A549 treated with GW870086 at 1 μM for 4 hours (cell line): ENCODE measurements around the gene B4GALNT1. TPM values are rescaled to one million over a fixed set of nuclear protein-coding genes. Genes with fewer than 3 reads are reported as not detected.

Experiments used
- total RNA-seq: library from RNA; stranded (reverse); fragments of 200-300 nt; extraction: Qiagen RNA extraction; gene quantifications from 5 replicates; pipeline ENCODE4 v1.2.3, GENCODE V29; 2022; ENCODE audit warnings: low read depth

Gene B4GALNT1
- total RNA-seq: 34.5 to 48.1 TPM (median 42.6 TPM) in 5 replicates

DNA sequence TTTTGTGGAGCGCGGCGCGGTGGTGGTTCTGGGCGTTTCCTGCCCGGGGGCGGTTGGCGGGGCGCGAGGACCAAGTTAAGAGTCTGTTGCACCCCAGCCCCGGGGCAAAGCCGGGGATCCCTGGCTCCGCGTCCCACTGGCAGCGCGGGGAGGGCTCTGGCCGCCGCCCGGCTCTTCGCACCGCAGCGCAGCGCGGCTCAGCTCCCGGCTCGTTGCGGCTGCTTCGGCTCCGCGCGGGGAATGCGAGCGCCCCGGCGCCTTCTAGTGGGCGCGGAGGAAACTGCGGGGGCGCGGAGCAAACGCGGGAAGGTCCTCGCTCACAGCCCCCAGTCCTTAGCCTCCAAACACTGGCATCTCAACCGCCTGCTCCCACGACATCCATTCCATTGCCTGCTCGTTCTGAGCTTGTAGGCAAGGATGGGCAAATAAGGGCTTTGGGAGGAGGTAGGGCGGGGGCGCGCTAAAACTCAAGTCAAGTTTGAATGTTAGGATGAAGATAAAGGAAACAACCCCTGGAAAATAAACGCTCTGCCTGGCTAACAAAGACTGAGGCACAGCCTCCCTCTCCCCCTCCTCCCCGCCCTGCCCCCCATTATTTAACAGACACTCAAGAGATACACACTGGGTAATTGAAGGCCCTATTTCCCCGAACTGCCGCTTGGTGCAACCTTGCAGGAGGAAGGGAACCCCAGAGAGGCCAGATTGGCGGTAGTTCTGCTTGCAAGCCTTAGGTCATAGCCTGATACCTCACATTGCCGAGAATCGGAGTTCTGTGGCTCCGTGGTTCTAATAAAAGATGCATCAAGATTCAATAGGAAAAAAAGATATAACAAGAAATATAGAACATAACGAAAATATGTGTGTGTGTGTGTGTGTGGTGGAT is at the start of gene B4GALNT1:
Gene B4GALNT1 (minus strand): TSS at position 244 of the 883 bp plus-strand sequence. CDS start 1,069 bp downstream, outside the sequence.

DNA sequence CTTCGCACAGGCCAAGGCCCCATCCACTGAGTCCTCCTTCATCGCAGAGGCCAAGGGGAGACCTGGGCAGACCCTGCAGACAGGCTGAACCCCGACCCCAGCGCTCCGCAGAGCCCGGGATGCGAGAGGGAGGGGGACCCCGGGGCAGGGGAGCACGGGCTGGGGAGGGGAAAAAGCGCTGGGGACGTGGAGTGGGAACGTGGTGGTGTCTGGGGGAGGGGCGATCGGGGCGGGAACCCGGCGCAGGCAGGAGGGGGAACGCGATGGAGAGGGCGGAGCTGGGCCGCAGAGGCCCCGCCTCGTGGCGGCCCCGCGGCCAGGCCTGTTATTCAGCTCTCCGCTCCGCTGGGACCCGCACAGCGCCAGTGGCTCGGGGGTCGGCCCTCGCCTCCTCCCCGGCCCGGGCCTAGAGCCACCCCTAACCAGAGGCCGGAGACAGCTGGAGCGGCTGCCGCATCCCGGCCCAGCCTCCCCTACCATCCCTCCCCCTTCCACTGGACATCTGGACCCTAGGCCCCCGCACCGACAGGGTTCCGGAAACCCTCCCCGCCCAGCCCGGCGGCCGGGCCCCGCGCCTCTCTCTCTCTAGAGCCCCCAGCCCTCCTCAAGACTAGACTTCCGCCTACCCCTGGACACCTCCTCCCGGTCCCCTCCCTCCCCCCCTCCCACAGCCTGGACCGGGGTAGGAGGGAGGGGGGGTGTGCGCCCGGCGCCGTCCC is 21.7 kb downstream of the B4GALNT1 start, which contains the start of gene ARHGEF25:
Gene ARHGEF25 (plus strand): TSS at position 328 of the 719 bp plus-strand sequence. CDS start 460 bp downstream, outside the sequence.

DNA sequence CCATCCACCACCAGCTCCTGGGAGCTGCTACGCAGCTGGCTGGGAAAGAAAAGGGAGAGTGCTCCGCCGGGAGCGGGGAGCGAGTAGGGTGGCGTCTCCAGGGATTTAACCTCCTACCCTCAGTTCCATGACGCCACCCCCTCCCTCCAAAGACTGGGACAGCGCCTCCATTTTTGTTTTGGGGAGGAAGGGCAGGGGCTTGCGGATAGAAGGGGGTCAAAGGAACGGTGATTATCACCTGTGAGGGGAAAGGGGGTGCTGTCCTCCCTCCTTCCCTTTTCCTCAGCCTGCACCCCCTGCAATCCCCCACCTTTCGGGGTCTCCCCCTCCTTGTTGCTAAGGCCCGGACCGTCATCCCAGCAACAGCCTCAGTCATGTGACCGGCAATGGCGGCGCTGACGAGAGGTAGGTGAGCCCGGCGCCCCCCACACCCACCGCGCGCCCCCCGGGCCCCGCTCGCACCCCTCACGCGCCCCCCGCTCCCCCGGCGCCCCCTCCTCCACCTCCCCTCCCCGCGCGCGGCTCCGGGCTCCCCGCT is 28.5 kb downstream of the B4GALNT1 start, which contains the start of gene DTX3:
Gene DTX3 (plus strand): TSS at position 371 of the 538 bp plus-strand sequence. CDS start 1,694 bp downstream, outside the sequence.

DNA sequence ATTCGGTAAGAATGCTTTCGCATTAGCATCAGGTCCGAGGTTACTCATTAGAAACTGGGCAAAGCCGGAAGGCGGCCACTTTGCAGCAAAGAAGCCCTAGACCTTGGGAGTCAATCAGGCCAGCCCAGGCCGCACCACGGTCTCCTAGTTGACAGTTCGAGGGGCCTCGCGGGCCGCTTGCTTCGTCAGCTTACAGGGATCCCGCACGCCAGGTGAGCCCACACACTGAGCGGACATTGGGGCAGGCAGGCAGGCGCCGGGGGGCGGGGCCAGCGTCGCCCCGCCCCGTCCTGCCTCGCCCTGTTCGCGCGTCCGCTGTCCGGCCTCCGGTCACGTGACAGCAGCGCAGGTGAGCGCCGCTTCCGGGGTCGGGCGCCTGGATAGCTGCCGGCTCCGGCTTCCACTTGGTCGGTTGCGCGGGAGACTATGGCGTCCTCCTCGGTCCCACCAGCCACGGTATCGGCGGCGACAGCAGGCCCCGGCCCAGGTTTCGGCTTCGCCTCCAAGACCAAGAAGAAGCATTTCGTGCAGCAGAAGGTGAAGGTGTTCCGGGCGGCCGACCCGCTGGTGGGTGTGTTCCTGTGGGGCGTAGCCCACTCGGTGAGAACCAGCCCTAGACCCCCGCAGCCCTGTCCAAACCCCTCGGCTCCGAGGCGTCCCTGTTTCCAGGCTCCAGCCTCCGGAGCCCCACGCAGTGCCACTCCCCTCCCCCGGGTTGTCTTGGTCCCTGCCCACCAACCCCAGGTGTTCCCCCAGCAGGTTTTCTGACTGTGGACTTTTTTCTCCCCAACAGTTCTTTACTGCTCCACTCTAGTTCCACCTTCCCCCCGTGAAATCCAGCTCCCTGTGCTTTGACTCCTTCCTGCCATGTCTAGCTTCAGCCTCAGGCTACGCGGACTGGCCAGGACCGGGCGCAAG is 41.9 kb downstream of the B4GALNT1 start, which contains the start of gene PIP4K2C:
Gene PIP4K2C (plus strand): TSS at position 329 of the 918 bp plus-strand sequence. CDS start 98 bp downstream, at position 427.

Other genes with a start within 250 kb of the B4GALNT1 start
- gene R3HDM2, start 202.2 kb downstream of the B4GALNT1 start, total RNA-seq: 7.3 to 10.5 TPM (median 9.5 TPM) in 5 replicates
- not detected in 5 replicates for gene INHBC, start 198.4 kb downstream of the B4GALNT1 start, total RNA-seq
- gene INHBE, start 177.9 kb downstream of the B4GALNT1 start, total RNA-seq: 0.11 to 0.17 TPM (median 0.13 TPM) in 4 of 5 replicates, not detected in the other
- 4.9 to 8.1 TPM (median 6.6 TPM) in 5 replicates for gene GLI1, start 173.4 kb downstream of the B4GALNT1 start, total RNA-seq
- gene ARHGAP9, start 153.3 kb downstream of the B4GALNT1 start, total RNA-seq: 0.24 to 0.94 TPM (median 0.82 TPM) in 5 replicates
- 122 to 274 TPM (median 144 TPM) in 5 replicates for gene MARS1, start 145.1 kb downstream of the B4GALNT1 start, total RNA-seq
- gene DDIT3, start 112.7 kb downstream of the B4GALNT1 start, total RNA-seq: 24.1 to 32.1 TPM (median 29.9 TPM) in 5 replicates
- gene MBD6, start 110.4 kb downstream of the B4GALNT1 start, total RNA-seq: 17.2 to 28.7 TPM (median 25.5 TPM) in 5 replicates
- 105 to 158 TPM (median 121 TPM) in 5 replicates for gene DCTN2, start 86.0 kb downstream of the B4GALNT1 start, total RNA-seq
- 0.19 to 0.48 TPM (median 0.29 TPM) in 5 replicates for gene KIF5A, start 83.2 kb downstream of the B4GALNT1 start, total RNA-seq
- 40.5 to 45.1 TPM (median 43.9 TPM) in 5 replicates for gene PIP4K2C, start 42.0 kb downstream of the B4GALNT1 start, total RNA-seq
- gene DTX3, start 28.4 kb downstream of the B4GALNT1 start, total RNA-seq: 16.4 to 18.8 TPM (median 18.7 TPM) in 5 replicates
- gene ARHGEF25, start 21.8 kb downstream of the B4GALNT1 start, total RNA-seq: 4.2 to 6.2 TPM (median 5.7 TPM) in 5 replicates
- gene OS9, start 60.9 kb upstream of the B4GALNT1 start, total RNA-seq: 110 to 118 TPM (median 113 TPM) in 5 replicates
- 0.03 to 0.16 TPM (median 0.14 TPM) in 4 of 5 replicates, not detected in the other for gene AGAP2, start 105.5 kb upstream of the B4GALNT1 start, total RNA-seq
- 15.5 to 19.6 TPM (median 17.2 TPM) in 5 replicates for gene TSPAN31, start 111.8 kb upstream of the B4GALNT1 start, total RNA-seq
- gene CDK4, start 119.1 kb upstream of the B4GALNT1 start, total RNA-seq: 237 to 291 TPM (median 246 TPM) in 5 replicates
- gene MARCHF9, start 121.9 kb upstream of the B4GALNT1 start, total RNA-seq: 5.5 to 7.7 TPM (median 6.9 TPM) in 5 replicates
- gene CYP27B1, start 133.9 kb upstream of the B4GALNT1 start, total RNA-seq: 1.7 to 2.4 TPM (median 2.2 TPM) in 5 replicates
- 47.0 to 58.3 TPM (median 51.6 TPM) in 5 replicates for gene METTL1, start 138.9 kb upstream of the B4GALNT1 start, total RNA-seq
- gene EEF1AKMT3, start 139.4 kb upstream of the B4GALNT1 start, total RNA-seq: 4.8 to 6.8 TPM (median 5.0 TPM) in 5 replicates
- 64.0 to 86.3 TPM (median 72.3 TPM) in 5 replicates for gene TSFM, start 149.6 kb upstream of the B4GALNT1 start, total RNA-seq
- 0.39 to 0.67 TPM (median 0.62 TPM) in 5 replicates for gene AVIL, start 185.5 kb upstream of the B4GALNT1 start, total RNA-seq
- gene CTDSP2, start 213.5 kb upstream of the B4GALNT1 start, total RNA-seq: 36.8 to 50.5 TPM (median 46.0 TPM) in 5 replicates